SK-MEL-5 (cell line): ENCODE results near the gene CDCA5. TPM values are rescaled to one million over a fixed set of nuclear protein-coding genes. Genes with fewer than 3 reads are reported as not detected.

Experiments used
- DNase-seq: peaks from one replicate; pipeline ENCODE4 v3.0.0-alpha.2; 2016; ENCODE audit warnings: low read depth, low spot score
- in situ Hi-C: cut with HindIII; loops from 2 replicates; pipeline ENCODE4 v1.10.0; 2016; ENCODE audit warnings: low sequenced_read_pairs, high pct_unique_total_duplicates, low pct_unique_long_range_greater_than_20kb
- small RNA-seq, 2 experiments: library from RNA; depleted of rRNA; stranded (forward); fragments of <200 nt; gene quantifications; one replicate each; pipeline ENCODE3, GENCODE V24; 2014
- total RNA-seq: library from RNA; depleted of rRNA; stranded (reverse); fragments of >200 nt; shearing (Covaris generic); gene quantifications from 2 replicates; pipeline ENCODE4 v1.2.3, GENCODE V29; 2014; rRNA removed

Gene CDCA5
- total RNA-seq, 1 experiment from 2014 or later, result 21.7 TPM

DNA sequence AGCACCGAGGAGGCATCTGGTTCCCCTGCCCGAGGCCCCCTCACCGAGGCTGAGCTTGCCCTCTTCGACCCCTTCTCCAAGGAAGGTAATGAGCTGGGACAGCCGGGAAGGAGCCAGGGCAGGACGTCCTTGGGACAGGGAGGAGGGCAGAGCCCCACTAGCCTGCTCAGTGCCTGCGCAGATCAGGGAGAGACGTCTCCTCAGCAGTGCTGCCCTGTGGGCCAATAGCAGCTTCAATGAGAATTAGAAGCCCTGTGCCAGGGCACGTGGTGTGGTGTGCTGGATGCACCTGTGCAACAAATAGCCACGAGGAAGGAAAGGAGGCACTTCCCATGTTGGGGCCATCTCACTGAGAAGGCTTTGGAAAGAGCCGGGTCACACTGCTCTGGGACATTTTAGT is 48.3 kb downstream of the CDCA5 start:
- in situ Hi-C loops, result no loop called here
- DNase-seq, result no peak

DNA sequence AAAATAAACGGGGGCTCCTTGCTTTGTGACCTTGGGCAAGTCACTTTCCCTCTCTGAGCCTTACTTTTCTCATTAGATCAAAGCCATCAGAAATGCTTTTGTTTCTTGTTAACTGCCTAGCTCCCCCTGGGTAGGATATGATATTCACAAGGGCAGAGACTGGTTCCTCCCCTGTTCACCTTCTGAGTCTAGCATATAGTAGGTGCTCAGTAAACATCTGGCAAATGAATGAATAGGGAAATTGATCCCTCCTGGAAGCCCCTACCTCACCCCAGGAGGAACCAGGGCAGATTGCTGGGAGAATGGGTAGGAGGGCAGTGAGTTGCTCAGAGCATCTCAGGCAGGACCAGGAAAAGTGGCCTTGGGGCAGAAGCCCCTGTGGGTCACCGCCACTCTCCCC is 49.4 kb downstream of the CDCA5 start:
- in situ Hi-C loops, result no loop called here
- no peak for DNase-seq

- in situ Hi-C loops, result no loop called here
- DNase-seq, result no peak
These were observed 51.6 kb downstream of the CDCA5 start for GRCh38 chr11:65032216-65032615.

Small RNAs within 50 kb of the gene (small RNA-seq; reads per million reads assigned to genes)
- gene SNX15, result 0 reads per million in 2 experiments

Other genes with a start within 250 kb of the CDCA5 start
- 1.1 and 1.6 TPM in 2 replicates for gene CDC42BPG, start 239.4 kb downstream of the CDCA5 start, total RNA-seq
- 9.7 and 12.6 TPM in 2 replicates for gene EHD1, start 205.4 kb downstream of the CDCA5 start, total RNA-seq
- gene ATG2A, start 166.8 kb downstream of the CDCA5 start, total RNA-seq, result 5.2 and 8.1 TPM in 2 replicates
- gene PPP2R5B, start 159.4 kb downstream of the CDCA5 start, total RNA-seq, result 8.4 and 13.3 TPM in 2 replicates
- gene GPHA2, start 148.1 kb downstream of the CDCA5 start, total RNA-seq, result not detected in 2 replicates
- not detected in 2 replicates for gene MAJIN, start 111.9 kb downstream of the CDCA5 start, total RNA-seq
- 0.43 and 0.45 TPM in 2 replicates for gene BATF2, start 87.1 kb downstream of the CDCA5 start, total RNA-seq
- gene ARL2, start 69.9 kb downstream of the CDCA5 start, total RNA-seq, result 88.5 and 88.6 TPM in 2 replicates
- 6.2 and 7.4 TPM in 2 replicates for gene SNX15, start 56.6 kb downstream of the CDCA5 start, total RNA-seq
- gene SAC3D1, start 42.8 kb downstream of the CDCA5 start, total RNA-seq, result 4.7 and 4.8 TPM in 2 replicates
- not detected in 2 replicates for gene NAALADL1, start 25.5 kb downstream of the CDCA5 start, total RNA-seq
- 22.2 and 23.8 TPM in 2 replicates for gene ZFPL1, start 182 bp upstream of the CDCA5 start, total RNA-seq
- gene VPS51, start 12.2 kb upstream of the CDCA5 start, total RNA-seq, result 86.9 and 92.9 TPM in 2 replicates
- 3.4 and 5.3 TPM in 2 replicates for gene TM7SF2, start 27.8 kb upstream of the CDCA5 start, total RNA-seq
- 7.5 and 8.1 TPM in 2 replicates for gene ZNHIT2, start 33.7 kb upstream of the CDCA5 start, total RNA-seq
- gene FAU, start 38.1 kb upstream of the CDCA5 start, total RNA-seq, result 196 and 229 TPM in 2 replicates
- gene MRPL49, start 38.3 kb upstream of the CDCA5 start, total RNA-seq, result 52.2 and 53.9 TPM in 2 replicates
- 8.9 and 12.2 TPM in 2 replicates for gene SYVN1, start 50.5 kb upstream of the CDCA5 start, total RNA-seq
- not detected in 2 replicates for gene SPDYC, start 86.2 kb upstream of the CDCA5 start, total RNA-seq
- 40.5 and 54.5 TPM in 2 replicates for gene CAPN1, start 97.9 kb upstream of the CDCA5 start, total RNA-seq
- 5.1 and 19.5 TPM in 2 replicates for gene POLA2, start 177.9 kb upstream of the CDCA5 start, total RNA-seq
- gene CDC42EP2, start 230.8 kb upstream of the CDCA5 start, total RNA-seq, result 0.42 and 1.2 TPM in 2 replicates
- 21.6 and 22.9 TPM in 2 replicates for gene DPF2, start 249.8 kb upstream of the CDCA5 start, total RNA-seq